EH (cell line): ENCODE measurements around the gene PAK5.

Source experiments
- DNase-seq: peaks from one replicate; pipeline ENCODE4 v3.0.0-alpha.2; 2015; ENCODE audit warnings: low read depth

Gene PAK5

DNA sequence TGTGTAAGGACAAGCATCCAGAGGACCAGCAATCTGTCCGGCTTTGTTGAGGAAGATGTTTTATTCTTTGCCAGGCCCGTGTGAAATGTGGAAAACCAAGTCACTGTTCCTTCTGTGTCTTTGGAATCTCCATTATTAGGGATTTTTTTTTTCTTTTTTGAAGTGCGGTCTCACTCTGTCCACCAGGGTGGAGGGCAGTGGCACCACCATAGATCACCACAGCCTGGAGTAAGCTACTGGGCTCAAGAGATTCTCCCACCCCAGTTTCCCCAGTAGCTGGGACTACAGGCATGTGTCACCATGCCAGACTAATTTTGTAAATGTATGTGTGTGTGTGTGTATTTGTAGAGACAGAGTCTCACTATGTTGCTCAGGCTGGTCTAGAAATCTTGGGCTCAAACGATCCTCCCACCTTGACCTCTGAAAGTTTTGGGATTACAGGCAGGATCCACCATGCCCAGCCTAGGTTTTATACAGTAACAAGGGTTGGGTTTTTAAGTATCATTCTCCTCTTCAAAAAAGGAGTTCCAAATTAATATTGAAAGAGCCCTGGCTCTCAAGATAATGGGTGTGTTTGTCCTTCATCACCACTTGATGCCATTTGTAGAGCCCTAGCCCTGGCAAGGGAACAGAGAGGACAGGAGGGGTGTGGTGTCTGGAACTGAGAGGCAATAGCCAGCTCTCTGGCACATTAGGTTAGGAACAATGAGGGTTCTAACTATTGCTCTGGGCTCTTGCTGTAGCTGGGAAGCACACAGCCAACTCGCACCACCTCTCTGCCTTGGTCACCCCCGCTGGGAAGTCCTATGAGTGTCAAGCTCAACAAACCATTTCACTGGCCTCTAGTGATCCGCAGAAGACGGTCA lies 321.3 kb downstream of the PAK5 start:
- DNase-seq, result no peak

DNA sequence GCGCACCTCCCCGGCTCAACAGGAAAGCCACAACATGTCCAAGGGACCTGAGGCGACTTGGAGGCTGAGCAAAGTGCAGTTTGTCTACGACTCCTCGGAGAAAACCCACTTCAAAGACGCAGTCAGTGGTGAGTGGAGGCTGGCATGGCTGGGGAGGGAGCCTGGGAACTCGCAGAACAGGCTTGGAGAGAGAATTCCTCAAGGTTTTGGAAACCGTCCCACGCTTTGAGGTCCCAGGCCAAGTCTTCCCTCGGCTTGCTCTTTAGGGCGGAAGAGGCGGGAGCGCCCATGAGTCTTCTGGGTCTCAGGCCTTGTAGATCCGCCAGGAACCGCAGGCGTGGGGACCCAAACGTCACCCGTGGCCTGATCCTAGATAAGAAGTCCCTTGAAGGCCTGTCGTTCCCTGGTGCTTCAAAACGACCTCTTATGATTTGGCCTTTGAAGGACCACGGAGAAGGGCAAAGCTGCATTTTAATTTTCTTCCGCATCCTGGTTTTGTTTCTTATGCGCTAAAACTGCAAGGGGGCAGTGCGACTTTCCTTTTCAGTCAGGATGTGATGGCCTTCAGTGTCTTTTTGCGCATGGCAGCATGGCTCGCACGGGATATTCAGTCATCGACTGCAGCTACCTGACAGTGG lies 322.5 kb downstream of the PAK5 start:
- DNase-seq, result peak; percentile 49

DNA sequence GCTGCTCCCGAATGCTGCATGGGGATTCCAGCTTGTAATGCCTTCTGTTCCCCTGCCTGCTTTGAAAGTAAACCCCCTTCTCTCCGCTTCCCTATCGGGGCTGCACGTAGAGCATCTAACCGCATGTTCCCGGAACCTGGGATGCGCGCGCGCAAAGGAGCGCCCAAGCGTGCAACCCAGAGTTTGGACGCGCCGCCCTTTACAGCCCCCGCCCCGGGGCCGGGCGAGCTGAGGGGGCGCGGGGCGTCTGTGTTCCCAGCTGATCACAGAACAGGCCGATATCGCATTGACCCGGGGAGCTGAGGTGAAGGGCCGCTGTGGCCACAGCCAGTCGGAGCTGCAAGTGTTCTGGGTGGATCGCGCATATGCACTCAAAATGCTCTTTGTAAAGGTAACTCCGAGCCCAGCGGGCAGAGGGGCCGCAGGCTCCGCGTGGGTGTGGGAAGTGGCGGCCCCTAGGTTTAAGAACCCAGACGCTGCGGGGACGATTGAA lies 323.1 kb downstream of the PAK5 start:
- no peak for DNase-seq

DNA sequence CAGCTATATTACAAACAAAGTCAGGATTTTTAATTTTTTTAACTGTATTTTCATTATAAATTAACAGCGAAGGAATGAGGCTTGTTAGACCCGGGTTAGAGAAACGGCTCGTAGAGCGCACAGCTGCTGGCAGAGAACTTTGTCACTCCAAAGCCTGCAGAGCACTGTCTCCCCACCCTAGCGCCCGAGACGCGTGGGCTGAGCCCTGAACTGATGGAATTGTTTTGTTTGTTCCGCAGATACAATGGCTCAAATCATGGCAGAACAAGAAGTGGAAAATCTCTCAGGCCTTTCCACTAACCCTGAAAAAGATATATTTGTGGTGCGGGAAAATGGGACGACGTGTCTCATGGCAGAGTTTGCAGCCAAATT lies 323.7 kb downstream of the PAK5 start:
- DNase-seq, result no peak

DNA sequence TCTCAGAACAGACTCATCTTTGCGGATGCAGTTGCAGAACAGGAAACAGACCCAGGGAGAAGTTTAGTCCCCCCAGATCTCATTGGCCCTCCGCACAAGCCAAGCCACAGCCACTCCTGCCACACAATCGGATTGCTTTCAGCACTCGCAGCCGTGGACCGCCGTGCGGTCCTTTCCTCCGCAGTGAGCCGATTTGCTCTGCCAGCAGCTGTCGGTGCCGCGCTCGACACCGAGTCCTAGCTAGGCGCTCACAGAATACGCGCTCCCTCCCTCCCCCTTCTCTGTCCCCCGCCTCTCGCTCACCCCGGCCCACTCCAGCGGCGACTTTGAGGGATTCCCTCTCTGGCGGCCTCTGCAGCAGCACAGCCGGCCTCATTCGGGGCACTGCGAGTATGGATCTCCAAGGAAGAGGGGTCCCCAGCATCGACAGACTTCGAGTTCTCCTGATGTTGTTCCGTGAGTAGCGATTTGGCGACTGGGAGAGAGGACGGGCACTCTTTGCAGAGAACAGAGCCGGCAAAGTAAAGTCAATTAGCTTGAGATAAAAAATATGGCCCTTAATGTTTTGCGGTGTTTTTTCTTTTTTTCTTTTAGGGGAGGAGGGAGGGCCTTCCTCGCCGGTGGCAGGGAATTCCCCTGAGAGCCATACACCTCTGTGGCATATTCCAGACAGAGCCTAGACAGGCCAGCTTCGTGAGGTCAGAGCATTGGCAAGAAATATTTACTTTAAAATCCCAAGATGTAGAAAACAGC lies 324.2 kb downstream of the PAK5 start, which contains the start of gene LAMP5:
Gene LAMP5, plus strand, starts transcription at position 130 of the 753 bp plus-strand sequence. Its CDS starts 263 bp downstream, at position 393.
- peak; percentile 31 for DNase-seq

DNA sequence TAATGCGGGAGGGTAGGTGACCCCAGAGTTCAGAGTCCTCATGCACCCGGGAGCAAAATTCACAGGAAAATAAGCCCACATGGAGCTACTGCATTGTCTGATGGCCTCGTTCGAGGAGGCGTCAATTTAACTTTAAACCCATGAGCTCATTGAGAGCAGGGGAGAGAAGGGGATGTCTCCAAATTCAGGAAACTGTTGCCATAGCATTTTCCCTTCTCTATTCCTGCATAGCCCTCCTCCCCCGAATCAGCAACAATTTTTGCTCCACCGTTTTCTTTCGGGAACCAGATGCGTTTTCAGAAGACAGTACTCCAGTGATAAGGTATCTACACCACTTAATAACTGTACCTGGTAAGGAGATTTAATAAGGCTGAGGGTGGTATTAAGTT lies 324.8 kb downstream of the PAK5 start:
- DNase-seq, result no peak

DNA sequence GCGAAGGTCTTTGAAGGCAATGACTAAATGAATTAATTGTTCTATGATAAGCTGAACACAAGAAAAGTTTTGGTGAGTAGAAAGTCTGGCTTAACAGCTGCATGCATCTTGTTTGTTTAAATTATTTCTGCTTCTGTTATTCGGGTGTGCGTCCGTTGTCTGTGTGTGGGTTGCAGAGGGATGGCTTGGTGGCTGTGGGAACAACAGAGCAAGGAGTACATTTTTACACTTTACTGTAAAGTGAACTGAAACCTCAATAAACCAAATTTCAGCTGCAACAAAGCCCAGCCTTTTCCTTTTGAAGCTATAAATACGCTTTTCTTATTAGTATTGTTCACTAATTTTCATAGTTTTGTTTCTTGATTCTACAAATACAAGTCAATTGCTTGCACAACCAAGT lies 328.0 kb downstream of the PAK5 start:
- no peak for DNase-seq

DNA sequence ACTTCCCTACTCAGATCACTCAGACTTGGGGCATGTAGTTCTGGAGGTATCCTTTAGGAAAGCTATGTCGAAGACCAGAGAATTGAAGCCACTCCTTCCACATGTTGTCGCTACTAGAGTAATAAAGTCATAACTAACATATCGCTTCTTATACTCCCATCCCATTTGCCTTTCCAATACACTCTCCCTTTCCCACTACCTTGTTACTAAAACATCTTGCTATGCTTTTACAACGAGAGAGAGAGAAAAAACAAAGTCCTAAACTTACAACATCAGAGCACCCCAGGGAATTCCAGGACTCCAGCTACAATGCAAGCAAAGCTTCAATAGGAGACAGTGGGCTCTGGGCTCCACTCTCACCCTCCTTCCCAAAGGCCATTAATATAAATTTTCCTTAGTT lies 329.6 kb downstream of the PAK5 start:
- no peak for DNase-seq

DNA sequence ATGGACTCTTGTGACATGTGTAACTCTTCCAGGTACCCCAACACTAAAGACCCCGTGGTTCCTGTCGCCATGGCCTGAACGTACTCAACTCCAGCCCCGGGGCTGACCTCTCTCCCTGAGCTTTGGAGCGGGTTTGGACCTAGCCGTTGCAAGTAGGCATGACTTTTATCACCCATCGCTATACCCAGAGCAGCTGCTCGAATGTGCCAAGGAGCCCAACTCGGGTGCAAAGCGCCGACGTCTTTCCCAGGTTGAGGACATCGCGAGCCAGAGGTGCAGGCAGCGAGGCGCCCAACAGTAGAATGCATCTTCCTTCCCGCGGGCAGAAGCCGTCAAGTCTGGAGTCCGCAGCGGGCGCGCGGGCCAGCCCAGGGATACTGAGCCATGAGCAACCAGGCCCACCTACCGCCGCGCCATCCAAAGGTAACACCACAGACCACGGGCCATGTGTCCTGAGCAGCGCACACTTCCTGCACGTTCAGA lies 330.1 kb downstream of the PAK5 start:
- no peak for DNase-seq

DNA sequence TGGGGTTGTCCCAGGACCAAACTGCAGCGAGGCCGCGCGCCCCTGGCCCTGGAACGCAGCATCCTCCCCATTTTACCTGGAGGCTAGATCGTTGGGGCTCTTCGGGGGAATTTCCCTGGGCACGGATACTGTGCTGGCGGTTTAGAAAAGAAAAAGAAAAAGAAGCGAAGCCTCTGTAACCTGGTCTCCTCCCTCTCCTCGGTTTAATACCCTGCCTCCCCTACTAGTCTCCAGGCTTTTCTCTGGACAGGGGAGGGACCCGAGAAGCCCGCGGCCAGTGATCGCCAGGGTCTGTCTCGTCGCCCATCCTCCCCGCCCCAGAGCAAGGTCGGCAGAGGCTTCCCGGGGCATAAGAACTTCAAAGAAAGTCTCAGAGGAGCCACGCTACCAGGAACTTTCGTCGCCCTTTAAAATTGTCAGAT lies 330.6 kb downstream of the PAK5 start:
- DNase-seq, result no peak

DNA sequence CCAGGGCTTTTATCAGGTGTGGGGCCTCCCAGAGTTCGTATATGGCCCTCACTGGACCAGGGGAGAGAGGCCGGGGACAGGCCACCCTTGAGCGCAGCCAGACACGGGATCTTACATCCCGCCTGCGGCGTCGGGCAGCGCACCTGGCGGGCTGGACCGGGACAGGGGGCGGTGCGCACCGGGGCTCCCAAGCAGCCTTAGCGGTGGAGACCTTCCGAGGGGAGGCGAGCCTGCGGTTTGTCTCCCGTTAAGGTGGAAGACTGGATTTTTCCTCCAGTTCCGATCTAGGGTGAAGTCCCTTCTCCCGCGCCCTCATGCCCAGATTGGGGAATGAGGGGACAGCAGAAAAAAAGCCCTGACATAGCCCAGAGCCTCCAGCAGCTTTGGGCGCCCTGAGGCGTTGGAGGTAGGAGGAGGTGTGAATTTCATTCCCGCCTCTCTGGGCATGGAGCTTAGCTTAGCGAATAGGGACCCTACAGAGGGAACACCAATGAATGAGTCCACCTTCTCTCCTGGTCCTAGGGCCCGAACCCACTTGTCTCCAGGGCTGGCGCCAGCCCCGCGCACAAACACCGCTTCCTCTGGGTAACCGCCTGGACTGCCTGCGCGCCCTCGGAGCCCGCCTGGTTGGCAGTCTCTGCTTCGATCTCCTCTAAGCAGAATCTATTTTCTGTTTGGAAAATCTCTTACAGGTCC lies 331.2 kb downstream of the PAK5 start:
- no peak for DNase-seq

DNA sequence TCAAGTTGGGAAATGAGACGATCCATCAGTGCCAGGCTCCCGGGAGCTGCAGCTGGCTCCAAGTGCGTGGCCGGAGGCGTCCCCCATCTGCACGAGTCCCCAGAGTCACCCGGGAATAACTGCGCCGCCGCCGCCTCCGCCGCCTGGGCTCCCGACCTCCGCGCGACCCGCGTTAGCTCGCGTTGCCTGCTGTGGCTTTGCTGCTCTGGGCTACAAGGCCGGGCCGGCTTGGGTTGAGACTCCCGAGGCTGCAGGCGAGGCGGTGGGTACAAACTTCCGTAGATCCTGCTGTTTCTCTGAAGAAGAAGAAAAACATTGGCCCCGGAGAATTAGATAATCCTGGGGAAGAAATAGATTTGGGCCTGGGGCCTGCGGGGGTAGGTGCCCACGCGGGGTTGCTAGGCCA lies 331.9 kb downstream of the PAK5 start:
- DNase-seq, result no peak

DNA sequence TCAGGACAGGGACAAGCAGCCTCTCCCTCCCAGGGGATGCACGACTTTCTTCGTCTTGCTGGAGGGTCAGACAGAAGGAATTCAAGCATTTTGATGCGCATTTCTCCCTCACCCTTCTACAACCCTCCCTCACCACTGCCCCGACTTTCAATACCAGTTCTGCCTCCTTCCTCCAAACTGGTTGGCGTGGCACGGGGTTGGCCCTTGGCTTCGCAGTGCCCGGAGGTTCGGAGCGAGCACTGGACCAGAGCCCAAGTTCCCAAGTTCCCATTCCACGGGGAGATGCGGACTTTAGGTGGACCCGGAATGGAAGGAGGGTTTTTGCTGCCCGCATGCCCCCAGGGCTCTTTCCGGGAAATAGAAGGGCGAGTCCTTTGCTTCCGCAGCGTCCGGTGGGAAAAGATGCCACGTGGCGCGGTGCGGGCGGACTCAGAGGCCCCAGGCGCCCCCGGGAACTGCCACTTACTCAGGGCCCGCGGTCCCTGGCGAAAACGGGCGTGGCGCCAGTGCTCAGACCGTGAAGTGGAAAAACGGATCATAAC lies 332.5 kb downstream of the PAK5 start:
- DNase-seq, result no peak

DNA sequence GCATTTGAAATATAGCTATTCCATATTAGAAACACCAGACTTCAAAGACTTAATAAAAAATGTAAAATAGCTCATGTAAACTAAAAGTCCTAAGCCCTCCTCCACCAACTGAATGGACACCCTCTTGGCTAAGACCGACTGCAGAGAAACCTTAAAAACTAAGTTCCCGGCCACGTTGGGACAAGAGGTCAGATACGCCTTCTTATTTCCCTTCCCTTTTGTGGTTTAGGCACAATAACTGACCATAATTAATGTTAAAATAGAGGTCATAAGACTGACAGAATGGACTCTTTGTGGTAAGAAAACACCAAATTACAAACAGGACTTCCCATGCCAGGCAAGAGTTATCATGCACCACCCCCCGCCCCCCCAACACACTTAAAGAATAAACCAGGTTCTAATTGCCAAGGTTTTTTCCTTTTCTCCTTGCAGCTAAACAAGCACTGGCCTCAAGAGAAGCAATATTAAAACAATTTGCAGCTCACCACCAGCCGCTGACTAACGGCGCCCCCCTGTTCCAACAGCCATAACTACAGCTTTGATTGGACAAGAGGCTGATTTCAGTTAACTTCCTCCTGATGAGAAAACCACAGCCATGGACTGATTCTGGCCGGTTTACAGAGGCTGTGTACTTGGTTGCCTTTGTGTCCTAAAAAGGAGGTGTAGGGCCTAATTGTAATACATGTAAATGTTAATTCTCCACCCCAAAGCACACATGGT lies 335.2 kb downstream of the PAK5 start:
- peak; percentile 50 for DNase-seq

DNA sequence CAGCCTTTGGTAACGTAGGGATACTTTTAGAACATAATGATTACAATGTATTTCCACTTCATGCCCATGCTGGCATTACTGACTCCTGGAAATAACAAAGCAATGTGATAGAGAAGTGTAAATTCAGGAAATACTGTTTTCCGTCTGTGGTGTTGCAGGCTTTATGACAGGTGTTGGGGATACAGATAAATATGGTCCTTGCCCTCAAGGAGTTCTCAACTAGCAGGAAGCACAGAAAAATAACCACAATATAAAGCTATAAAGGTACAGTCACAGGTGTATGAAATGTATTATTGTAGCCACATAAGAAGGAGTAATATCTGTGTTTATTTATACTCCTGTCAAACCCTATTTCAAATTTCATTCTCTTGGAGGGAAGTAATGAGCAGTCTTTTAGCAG lies 337.4 kb downstream of the PAK5 start:
- DNase-seq, result no peak

DNA sequence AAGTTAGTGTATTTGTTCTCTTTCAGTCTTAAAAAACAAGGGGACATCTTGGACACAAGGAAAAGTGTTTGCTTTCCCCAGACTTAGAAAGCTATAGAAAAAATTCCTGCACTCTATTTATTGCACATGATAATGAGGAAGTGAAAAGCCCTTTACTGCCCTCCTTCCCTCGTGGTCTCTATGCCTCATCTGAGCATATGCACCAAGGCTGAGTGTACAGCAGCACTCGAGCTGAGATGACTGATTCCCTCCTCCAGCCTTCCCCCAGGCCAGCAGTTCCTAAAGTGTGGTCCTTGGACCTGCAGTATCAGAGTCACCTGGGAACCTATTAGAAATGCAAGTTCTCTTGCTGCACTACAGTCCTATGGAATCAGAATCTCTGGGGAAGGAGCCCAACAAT lies 338.8 kb downstream of the PAK5 start:
- no peak for DNase-seq

DNA sequence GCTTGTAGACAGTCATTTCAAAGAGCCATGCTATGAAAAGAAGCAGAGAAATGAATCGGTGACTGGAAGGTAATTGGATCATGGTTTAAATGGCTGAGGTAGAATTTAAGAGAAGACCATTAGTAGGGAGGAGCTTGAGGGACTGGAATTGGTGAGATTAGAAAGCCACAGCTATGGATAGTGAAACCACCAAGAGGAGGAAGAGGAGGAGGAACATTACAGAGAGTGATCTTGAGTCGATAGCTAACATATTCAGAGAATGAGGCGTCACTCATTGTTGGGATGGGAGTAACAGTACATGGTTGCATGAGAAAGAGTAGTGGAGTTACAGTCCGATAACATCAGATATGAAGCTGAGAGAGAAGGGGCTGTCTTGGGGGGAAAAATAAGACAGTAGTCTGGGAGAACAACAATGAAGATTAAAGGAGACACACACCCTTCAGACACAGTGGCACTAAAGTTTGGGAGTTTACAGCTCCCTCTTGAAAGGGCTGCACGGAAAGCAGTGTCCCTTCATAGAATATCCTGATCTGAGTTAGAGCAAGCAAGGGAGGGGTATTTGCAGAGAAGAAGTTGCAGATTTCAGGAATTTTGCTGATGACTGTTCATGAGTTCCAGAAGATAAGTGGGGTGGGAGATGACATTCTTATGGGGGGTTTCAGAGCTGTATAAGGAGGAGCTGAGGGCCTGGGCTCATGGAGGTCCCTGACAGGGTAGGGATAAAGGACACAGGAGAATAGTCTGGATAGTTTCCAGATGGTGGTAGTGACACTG lies 339.6 kb downstream of the PAK5 start:
- no peak for DNase-seq

DNA sequence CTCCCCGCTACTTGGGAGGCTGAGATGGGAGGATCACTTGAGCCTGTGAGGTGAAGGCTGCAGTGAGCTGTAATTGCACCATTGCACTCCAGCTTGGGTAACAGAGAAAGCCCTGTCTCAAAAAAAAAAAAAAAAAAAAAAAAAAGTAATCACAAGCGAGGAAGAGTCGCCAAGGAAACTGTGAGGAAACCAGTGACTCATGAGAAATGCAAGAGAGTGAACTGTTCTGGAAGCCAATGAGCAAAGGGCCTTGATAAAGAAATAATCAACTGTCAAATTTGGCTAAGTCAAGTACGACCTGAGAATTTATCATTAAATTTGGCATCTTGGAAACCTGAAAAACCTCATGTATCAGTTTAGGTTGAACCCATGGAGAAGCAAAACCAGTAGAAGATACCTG lies 340.6 kb downstream of the PAK5 start:
- peak; percentile 40 for DNase-seq

DNA sequence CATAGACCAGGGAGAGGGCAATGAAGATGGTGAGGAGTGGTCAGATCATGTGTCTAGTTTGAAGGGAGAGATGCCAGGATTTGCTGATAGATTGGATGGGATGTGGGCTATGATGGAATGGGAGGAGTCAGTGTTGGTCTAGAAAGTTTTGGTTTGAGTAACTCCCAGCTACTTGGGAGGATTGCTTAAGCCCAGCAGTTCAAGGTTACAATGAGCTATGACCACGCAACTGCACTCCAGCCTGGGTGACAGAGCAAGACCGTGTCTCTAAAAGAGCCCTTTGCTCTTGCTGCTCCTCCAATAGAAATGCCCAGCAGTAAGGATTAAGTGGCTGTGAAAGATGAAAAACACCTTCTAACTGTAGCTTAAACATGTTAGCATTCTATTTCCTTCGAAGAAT lies 342.7 kb downstream of the PAK5 start:
- no peak for DNase-seq

DNA sequence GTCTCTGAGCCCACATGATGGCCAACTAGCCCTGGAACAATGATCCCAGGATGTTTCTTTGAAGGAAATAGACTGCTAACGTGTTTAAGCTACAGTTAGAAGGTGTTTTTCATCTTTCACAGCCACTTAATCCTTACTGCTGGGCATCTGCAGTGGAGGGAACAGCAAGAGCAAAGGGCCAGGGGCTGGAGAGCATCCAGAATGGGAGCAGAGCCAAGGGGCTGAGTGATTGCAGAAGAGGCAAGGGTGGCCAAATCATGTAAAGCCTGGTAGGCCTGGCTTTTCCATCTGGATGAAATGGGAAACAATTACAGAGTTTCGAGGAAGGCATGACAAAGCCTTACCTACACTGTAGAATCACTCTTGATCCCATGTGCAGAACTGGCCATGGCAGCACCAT lies 343.2 kb downstream of the PAK5 start:
- DNase-seq, result no peak
